ENCODE measurements around the gene SZT2.

Gene SZT2

DNA sequence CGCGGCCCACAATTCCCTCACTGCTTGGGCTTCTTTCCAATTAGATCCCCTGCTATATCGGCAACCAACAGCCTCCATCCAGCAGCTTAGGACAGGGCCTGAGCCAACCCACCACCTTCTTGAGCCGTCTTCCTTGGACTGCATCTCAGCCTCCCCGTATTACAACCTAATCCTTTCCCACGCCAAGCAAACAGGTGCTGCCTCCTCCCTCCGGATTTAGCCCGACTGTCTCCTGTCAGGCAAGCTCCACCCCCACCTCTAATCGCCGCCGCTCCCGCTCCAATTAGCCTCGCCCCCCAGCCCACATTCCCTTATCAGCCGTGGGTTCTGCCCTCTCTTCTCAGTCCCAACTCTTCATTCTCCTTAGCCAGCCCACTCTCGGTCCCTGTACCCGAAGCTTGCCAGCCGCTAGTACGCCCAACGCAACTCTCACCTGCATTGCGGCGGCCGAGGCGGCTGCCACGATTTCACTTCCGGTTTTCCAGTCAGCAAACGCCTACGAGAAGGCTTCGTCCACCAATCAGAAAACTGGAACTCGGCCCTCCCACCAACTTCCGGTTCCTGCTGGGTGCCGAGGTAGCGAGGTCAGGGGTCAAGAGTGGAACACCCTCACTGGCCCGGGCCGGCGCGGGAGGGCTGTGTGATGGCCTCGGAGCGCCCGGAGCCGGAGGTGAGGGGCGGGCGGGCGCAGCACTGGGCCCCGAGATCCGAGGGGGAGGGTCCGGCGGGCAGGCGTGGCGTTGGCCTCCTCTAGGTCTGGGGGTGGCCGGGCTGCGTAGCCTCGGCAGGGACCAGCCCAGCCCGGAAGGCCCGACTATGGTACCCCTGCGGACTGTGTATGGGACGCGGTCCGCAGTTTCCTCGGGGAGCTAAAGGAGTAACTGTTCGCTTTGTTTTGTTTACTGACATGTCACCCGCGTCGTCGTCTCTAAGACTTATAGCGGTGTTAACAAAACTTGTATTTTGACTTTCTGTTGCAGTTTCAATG lies at the start of gene SZT2, which contains the start of gene MED8:
Gene SZT2 (plus strand): TSS at position 574 of the 988 bp plus-strand sequence. CDS start 70 bp downstream, at position 644.
Gene MED8 (minus strand): TSS at position 475 of the 988 bp plus-strand sequence. CDS start 36 bp downstream, at position 439.
- peak; percentile 96 for DNase-seq

DNA sequence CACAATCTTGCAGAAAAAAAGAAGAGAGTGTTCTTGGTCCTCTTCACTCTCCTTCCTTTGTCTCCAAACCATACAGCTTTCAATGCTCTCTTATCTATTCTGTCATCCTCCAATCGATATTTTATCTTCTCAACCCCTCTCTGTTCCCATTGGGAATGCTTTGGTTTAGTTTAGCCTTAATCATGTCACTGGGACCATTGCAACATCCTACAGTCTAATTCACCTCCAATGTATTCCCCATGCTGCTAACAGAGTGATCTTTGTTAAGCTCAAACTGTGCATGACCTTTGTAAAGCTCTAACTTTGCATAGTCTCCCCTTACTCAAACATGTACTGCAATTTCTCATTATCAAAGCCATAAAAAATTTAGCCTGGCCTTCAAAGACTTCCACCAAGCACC lies 49.1 kb upstream of the SZT2 start:
- no peak for DNase-seq

DNA sequence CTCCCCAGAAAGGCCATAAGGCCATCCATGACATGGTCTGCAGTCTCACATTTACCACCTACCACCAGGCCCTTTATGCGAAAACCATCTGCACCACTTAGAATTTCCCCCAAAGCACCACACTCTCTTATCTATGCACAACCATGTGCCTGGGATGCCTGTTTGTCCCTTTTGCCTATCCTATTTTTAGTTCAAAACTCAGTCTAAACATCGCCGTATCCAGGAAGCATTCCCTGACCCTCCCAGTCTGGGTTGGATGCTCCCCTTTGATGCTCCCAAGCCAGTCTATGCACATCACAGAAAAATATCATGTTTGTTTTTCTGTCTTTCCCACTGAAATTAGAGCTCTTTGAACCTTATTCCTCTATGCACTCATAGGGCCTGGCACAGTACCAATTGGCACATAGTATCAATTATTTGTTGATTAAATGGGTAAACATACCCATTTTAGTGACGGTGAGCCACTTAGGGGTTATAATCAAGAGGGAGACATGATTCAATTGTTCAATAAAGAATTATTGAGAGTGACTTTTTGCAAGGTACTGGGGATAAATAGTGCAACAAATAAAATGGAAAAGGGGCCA lies 45.3 kb upstream of the SZT2 start:
- DNase-seq: no peak

DNA sequence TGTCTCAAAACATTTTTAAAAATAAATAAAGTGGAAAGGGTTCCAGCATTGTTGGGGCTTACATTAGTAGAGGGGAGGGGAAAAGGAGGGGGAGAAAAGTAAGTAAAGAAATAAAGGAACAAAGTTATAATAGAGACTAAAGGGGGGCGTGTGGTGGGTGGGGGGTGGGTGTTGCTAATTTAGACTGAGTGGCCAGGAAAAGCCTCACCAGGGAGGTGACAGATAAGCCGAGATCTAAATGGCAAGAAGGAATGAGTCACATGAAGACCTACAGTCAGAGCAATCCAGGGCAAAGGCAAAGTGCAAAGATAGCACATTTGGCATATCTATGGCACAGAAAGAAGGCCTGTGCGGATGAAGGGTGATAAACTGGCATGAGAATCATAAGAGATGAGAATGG lies 44.6 kb upstream of the SZT2 start:
- no peak for DNase-seq

DNA sequence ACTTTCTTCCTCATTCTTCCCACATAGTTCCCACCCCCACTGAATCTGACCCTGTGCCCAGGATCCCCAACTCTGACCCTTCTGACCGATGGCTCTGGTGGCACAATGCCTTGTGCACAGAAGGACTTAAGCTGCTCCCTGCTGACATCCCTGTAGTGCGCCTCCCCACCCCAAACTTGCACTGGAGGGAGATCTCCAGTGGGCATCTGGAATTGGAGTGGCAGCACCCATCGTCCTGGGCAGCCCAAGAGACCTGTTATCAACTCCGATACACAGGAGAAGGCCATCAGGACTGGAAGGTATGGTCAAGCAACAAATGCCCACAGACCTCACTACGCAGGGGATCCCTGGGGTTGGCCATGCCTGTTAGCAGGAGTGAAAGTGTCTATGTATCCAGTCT lies 43.1 kb upstream of the SZT2 start:
- no peak for DNase-seq

DNA sequence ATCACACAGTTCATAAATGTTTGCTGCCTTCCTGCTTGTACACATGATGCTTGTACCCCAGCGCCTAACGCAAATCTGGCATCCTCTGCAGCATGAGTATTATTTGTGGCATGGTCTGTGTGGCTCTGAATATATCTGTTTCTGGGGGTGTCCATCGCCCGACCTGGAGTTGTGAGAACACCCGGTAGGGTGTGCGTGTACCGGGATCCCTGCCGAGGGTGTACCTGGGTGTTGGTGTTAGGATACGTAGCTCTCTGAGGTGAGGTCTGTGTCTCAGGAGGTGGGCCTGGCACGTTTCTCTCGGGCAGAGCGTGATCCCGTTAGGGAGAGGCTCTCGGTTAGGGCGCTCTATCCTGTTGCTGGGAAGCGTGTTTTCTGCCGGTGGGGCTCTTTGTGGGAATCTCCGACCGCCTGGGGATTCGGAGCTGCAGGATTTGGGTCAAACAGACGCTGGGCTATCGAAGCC lies 41.3 kb upstream of the SZT2 start:
- DNase-seq: no peak

DNA sequence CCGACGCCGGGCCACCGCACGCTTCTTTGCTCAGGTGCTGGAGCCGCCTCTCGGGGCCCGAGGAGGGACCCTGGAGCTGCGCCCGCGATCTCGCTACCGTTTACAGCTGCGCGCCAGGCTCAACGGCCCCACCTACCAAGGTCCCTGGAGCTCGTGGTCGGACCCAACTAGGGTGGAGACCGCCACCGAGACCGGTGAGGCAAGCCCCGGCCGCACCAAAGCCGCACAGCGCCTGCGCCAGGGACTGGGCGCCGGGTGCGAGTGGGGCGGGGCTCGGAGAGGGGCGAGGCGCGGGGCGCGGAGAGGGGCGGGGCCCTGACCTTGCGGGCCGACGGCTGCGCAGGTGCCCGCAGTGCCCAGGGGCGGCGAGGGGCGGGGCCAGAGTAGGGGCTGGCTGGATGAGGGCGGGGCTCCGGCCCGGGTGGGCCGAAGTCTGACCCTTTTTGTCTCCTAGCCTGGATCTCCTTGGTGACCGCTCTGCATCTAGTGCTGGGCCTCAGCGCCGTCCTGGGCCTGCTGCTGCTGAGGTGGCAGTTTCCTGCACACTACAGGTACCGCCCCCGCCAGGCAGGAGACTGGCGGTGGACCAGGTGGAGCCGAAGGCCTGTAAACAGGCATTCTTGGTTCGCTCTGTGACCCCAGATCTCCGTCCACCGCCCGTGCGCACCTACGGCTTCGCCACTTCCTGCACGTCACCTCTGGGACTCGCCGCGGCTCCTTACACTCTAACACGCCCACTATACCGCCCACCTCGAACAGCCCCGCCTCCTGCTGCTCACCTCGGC lies 40.7 kb upstream of the SZT2 start:
- DNase-seq: peak; percentile 51

DNA sequence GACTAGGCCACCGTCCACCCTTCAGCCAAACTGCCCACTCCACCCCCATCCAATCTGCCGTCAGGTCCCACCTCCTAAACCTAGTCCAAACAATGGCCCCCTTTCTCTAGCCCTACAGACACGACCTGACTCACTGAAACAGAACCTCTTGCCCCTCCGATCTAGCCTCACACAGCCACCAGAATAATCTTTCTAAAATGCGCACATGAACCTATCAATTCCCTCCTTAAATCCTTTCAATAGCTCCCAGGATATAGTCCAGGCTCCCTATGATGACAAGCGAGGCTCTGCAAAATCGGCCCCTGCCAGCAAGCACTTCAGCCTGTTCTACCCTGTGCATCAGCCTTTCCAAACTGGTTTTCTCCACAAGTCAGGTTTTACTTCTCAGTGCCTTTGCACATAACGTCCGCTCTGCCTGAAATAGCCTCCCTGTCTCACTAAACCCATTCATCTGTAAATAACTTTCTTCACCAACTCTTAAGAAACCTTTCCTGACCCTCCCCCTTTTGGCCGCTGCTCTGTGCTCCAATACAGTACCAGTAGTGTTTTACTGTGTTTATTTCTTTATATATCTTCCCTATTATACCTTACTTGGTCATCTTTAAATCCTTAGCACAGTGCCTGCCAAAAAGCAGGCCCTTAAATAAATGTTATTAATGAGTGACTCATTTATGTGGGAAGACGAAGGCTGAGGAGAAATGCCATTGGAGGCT lies 39.9 kb upstream of the SZT2 start:
- DNase-seq: no peak

DNA sequence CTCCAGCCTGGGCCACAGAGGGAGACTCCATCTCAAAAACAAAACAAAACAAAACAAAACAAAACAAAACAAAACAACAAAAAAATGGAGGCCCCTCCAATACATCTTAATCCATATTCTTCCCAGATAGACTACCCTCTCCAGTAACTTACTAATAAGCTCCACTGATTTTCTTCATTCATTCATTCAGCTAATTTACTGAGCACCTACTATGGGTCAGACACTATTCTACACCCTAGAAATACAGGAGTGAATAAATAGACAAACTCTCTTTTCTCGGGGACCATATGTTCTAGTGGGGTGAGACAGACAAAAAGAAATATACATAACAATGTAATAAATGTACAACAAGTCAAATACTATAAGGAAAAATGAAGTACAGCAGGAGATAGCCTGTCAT lies 38.7 kb upstream of the SZT2 start:
- no peak for DNase-seq

DNA sequence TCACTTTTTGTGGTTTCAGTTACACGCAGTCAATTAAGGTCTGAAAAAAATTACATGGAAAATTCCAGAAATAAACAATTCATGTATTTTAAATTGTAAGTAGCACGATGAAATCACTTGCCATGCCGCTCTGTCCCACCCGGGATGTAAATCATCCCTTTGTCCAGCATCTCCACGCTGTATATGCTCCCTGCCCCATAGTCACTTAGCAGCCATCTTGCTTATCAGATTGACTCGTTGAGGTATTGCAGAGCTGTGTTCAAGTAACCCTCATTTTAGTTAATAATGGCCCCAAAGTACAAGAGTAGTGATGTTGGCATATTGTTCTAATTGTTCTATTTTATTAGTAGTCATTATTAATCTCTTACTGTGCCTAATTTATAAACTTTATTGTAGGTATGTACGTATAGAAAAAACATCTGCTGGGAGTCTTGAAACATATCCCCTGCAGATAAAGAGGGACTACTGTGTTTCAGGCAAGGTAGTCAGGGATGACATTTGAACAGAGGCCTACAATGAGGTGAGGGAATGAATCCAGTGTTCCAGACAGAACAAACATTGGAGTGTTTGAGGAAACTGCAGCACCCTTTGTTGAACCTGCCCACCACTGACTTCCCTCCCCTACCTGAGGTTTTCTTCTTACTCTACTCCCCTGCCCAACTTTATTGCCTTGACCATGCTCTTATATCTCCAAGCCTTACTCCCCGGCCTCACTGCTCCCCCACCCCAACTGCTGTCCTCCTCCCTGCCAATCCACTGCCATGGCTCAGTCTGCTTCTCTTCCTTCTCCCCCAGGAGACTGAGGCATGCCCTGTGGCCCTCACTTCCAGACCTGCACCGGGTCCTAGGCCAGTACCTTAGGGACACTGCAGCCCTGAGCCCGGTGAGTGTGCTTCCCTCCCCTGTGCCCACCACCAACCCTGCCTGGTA lies 38.0 kb upstream of the SZT2 start:
- DNase-seq: no peak

DNA sequence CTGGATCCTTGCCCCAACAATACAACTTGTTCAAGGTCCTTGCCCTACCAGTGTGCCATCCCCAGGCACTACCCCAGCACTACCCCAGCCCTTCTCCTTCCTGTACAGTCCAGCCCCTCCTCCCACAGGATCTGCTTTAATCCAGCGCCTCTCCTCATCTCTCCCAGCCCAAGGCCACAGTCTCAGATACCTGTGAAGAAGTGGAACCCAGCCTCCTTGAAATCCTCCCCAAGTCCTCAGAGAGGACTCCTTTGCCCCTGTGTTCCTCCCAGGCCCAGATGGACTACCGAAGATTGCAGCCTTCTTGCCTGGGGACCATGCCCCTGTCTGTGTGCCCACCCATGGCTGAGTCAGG lies 37.4 kb upstream of the SZT2 start:
- DNase-seq: no peak

DNA sequence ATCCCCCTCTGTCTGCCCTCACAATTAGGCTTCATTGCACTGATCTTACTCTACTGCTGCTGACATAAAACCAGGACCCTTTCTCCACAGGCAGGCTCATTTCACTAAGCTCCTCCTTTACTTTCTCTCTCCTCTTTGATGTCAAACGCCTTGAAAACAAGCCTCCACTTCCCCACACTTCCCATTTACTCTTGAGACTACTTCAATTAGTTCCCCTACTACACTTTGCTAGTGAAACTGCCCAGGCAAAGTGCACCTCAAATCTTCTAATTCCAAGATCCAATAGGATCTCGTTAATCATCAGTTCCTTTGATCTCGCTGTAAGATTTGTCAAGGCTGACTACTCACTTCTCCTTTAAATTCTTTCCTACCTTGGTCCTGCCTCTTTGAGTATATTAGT lies 36.8 kb upstream of the SZT2 start:
- DNase-seq: no peak

DNA sequence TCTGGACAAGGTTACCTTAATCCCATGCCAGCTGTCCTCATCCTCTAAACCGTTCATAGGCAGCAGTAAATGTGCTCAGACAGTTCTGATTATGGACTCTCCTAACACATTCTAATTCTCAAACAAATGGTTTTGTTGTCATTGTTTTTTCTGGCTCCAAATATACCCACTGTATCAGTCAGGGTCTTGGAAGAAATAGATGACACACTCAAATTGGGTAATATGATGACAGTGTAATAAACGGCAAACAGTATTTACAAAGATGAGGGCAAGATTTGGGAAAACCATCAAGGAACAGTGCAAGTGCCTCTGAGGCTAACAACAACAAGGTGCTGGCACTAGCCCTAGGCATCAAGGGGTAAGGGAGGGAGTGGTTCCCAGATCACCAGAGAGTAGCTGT lies 35.2 kb upstream of the SZT2 start:
- no peak for DNase-seq

DNA sequence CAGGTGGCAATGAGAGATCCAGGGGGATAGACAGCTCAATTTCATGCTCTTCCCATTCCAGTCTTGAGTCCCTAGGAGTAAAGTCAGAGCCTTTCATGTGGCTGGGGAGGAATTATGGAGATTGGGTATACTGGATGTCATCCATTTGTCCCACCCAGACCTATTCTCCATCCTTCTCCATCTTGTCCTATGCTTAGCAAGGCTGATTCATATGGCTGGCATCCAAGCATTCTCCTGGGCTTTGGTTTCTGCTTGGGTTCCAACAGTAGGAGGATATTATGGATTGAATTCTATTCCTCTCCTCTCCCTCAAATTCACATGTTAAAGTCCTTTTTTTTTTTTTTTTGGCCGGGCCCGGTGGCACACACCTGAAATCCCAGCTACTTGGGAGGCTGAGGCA lies 34.8 kb upstream of the SZT2 start:
- no peak for DNase-seq

DNA sequence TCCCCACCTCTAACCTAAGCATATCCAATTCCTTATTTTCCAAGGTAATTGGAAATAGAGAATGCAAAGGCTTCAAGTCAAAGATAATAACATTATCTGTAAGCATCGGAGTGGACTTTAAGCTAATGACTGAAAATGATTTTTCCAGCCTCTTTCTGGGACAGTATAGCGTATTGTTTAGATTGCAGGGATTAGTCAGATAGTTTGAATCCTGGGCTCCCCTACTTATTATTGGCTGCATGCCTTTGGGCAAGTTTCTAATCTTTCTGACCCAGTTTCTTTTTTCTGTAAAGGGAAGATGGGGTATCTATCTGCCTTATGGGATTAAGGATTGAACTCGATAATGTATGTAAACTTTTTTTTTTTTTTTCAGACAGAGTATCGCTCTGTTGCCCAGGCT lies 32.4 kb upstream of the SZT2 start:
- DNase-seq: no peak

DNA sequence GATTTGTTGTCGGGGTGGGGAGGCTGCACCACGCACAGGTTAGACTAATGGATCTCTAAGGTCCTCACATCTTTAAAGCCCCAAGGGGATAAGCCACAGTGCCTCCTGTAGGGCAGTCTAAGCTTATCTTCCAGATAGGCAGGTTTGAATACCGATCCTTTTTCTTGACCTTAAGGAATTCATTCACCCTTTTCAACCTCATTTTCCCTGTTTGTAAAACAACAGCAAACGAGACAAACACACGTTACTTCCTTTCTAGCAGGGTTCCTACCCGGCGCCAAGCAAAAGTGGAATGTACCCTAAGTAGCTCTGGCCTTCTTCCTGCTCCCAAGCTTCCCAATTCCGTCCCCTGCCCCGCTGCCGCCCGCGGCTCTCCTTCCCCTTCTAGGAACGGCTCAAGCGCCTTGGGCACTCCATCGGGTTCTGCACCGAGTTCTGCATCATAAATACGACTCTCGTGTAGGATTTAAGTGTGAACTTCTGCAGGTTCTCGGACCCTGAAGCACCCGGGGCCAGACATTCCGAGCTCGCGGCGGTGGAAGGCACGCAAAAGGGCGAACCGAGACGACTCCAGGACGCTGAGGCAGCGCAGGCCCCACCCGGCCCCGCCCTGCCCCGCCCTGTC lies 31.5 kb upstream of the SZT2 start:
- no peak for DNase-seq

DNA sequence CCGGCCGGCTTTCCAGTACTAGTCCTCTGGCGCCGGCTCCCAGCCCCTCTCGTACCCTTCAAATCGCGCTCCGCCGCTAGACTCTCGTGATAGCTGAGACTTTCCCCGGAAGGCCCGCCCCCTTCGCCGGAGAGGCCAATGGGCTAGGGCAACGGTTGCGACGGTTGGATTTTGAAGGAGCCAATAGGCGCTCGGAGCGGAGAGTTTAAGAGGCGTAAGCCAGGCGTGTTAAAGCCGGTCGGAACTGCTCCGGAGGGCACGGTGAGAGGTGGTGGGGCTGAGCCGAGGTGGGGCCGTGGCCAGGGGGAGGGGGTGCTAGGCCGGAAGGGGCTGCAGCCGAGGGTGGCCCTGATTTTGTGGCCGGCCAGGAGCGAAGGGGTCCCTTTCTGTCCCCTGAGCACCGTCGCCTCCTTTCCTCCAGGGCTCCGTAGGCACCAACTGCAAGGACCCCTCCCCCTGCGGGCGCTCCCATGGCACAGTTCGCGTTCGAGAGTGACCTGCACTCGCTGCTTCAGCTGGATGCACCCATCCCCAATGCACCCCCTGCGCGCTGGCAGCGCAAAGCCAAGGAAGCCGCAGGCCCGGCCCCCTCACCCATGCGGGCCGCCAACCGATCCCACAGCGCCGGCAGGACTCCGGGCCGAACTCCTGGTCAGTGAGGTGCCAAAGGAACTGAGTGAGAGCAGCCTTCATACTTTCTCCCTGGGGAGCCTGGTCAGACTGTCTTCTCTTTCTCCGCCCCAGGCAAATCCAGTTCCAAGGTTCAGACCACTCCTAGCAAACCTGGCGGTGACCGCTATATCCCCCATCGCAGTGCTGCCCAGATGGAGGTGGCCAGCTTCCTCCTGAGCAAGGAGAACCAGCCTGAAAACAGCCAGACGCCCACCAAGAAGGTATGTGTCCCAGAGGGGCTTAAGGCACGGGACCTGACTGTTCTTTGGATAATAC lies 30.7 kb upstream of the SZT2 start, which contains the start of gene CDC20:
Gene CDC20 (plus strand): TSS at position 236 of the 948 bp plus-strand sequence. CDS start 235 bp downstream, at position 471.
- peak; percentile 97 for DNase-seq

DNA sequence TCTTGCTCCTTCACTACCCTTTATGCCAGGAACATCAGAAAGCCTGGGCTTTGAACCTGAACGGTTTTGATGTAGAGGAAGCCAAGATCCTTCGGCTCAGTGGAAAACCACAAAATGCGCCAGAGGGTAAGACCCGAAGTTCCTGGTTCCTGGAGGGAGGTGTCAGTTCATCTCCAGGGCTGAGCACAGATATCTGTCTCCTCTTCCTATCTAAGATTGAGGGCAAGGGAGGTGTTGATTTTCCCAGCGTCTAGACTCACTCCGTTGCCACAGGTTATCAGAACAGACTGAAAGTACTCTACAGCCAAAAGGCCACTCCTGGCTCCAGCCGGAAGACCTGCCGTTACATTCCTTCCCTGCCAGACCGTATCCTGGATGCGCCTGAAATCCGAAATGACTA lies 30.0 kb upstream of the SZT2 start:
- no peak for DNase-seq

DNA sequence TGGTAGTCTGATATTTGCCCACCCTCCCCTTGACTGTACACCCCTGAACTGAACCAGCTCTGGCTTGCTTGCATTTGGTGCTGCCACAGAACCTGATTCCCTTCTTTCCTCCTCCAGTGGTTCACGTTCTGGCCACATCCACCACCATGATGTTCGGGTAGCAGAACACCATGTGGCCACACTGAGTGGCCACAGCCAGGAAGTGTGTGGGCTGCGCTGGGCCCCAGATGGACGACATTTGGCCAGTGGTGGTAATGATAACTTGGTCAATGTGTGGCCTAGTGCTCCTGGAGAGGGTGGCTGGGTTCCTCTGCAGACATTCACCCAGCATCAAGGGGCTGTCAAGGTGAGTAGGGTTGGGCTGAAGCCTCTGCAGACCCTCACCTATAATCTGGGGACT lies 29.1 kb upstream of the SZT2 start:
- no peak for DNase-seq

Measured in midbrain (tissue), 1 donor.